ENCODE results near the gene THUMPD3. TPM values are rescaled to one million over a fixed set of nuclear protein-coding genes. Genes with fewer than 3 reads are reported as not detected.

THUMPD3 gene
- total RNA-seq, 1 donor from 2014 or later: 24.4 TPM

DNA sequence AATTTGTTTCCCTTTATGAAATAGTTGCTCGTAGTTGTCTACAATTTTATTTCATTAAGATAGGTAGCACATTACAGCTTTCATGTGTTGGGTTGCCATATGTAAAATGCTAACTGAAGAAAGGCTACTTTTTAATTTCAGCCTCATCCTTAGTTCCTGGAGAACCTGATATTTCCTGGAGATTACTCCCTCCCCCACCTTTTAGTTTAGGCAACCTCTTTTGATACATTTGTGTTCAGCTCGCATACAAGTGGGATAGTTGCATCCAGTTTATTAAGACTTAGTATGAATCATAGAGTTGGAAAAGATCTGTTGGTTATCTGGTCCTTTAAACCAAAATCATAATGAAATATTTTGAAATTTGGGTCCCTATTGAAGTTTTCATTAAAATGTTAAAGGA lies 40.6 kb downstream of the THUMPD3 start:
- Histone ChIP-seq H3K36me3 (no peaks in the 10 kb centered on the region), H3K4me3 (peak overlapping the region in 1 of 2 donors; percentile 20), H3K9me3 (no peaks in the 10 kb centered on the region), H3K27me3 (no peaks in the 10 kb centered on the region), H3K27ac (peak overlapping the region in 1 of 2 donors; percentile 7), H3K4me1 (peaks cover 15 to 69% of the 10 kb centered on the region in 2 donors)
- TF ChIP-seq, protein P1, sequence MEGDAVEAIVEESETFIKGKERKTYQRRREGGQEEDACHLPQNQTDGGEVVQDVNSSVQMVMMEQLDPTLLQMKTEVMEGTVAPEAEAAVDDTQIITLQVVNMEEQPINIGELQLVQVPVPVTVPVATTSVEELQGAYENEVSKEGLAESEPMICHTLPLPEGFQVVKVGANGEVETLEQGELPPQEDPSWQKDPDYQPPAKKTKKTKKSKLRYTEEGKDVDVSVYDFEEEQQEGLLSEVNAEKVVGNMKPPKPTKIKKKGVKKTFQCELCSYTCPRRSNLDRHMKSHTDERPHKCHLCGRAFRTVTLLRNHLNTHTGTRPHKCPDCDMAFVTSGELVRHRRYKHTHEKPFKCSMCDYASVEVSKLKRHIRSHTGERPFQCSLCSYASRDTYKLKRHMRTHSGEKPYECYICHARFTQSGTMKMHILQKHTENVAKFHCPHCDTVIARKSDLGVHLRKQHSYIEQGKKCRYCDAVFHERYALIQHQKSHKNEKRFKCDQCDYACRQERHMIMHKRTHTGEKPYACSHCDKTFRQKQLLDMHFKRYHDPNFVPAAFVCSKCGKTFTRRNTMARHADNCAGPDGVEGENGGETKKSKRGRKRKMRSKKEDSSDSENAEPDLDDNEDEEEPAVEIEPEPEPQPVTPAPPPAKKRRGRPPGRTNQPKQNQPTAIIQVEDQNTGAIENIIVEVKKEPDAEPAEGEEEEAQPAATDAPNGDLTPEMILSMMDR (IDR thresholded peaks at IDR 0.05): no peak
- no peak for DNase-seq (ENCODE audit: low spot score in 2 of 2)
- intact Hi-C loops (cut with DNase I): no loop called here

GRCh38 chr3:9404680-9405079 lies 41.8 kb downstream of the THUMPD3 start:
- intact Hi-C loops (cut with DNase I): no loop called here
- DNase-seq (ENCODE audit: low spot score in 2 of 2): no peak
- Histone ChIP-seq H3K27me3 (no peaks in the 10 kb centered on the region), H3K36me3 (no peaks in the 10 kb centered on the region), H3K4me1 (peaks cover 15 to 63% of the 10 kb centered on the region in 2 donors), H3K9me3 (no peaks in the 10 kb centered on the region), H3K4me3 (peak overlapping the region in 1 of 2 donors; percentile 20), H3K27ac (peak overlapping the region in 1 of 2 donors; percentile 14)
- TF ChIP-seq, protein P1 (IDR thresholded peaks at IDR 0.05): no peak

DNA sequence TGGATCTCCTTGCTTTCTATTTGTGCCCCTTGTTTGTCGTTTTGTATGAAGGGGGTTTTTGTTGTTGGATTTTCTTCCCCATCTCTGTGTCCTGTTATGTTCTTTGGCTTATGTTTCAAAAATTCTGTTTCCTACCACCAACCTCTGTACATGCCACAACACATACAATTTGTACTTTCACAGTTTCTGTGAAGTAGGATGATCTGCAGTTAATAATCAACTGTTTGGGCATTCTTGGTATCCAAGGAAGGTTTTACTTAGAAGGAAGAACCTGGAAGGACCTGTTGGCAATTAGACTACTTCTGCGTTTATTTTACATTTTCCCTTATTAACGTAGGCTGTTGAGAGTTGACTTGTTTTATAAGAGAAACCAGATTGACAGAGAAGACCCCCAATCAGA lies 42.9 kb downstream of the THUMPD3 start:
- Histone ChIP-seq H3K36me3 (no peaks in the 10 kb centered on the region), H3K27me3 (no peaks in the 10 kb centered on the region), H3K4me1 (peaks cover 12 to 61% of the 10 kb centered on the region in 2 donors), H3K9me3 (no peaks in the 10 kb centered on the region), H3K4me3 (no peak overlapping the region), H3K27ac (no peak overlapping the region)
- DNase-seq (ENCODE audit: low spot score in 2 of 2): no peak
- intact Hi-C loops (cut with DNase I): no loop called here
- TF ChIP-seq, protein P1 (IDR thresholded peaks at IDR 0.05): no peak

DNA sequence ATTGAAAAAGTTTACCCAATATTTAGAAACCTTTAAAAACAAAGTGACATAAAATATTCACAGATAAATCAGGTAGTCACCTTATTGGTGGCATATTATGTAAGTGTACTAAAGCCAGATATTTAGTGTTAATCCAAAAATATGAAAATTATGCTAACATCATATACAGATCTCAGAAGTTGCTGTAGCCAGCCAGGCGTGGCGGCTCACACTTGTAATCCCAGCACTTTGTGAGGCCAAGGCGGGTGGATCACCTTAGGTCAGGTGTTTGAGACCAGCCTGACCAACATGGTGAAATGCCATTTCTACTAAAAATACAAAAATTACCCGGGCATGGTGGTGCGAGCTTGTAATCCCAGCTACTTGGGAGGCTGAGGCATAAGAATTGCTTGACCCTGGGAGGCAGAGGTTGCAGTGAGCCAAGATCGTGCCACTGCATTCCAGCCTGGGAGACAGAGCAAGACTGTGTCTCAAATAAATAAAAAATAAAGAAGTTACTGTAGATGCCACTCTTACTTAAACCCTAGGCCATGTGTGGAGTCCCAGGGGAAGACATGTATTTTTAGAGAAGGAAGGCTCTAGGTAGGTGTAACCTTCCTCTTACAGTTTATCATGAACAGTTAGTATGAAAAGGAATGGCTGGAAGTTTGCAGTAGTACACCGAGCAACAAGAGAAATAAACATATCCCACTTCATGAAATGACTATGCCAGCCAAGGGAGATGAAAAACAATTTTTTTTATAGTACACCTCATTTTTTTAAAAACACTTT lies 44.2 kb downstream of the THUMPD3 start:
- H3K36me3 ChIP-seq: no peaks in the 10 kb centered on the region
- no peaks in the 10 kb centered on the region for H3K27me3 ChIP-seq
- H3K4me1 ChIP-seq: peaks cover 10 to 61% of the 10 kb centered on the region in 2 donors
- TF ChIP-seq, protein P1 (IDR thresholded peaks at IDR 0.05): no peak
- no peak for DNase-seq (ENCODE audit: low spot score in 2 of 2)
- intact Hi-C loops (cut with DNase I): no loop called here
- H3K4me3 ChIP-seq: no peak overlapping the region
- no peaks in the 10 kb centered on the region for H3K9me3 ChIP-seq
- H3K27ac ChIP-seq: peak overlapping the region in 1 of 2 donors; percentile 16

GRCh38 chr3:9408061-9408460 lies 45.2 kb downstream of the THUMPD3 start:
- intact Hi-C loops (cut with DNase I): no loop called here
- H3K4me1 ChIP-seq: peaks cover 8 to 60% of the 10 kb centered on the region in 2 donors
- H3K36me3 ChIP-seq: no peaks in the 10 kb centered on the region
- no peak overlapping the region for H3K4me3 ChIP-seq
- no peak overlapping the region for H3K27ac ChIP-seq
- TF ChIP-seq, protein P1 (IDR thresholded peaks at IDR 0.05): no peak
- DNase-seq (ENCODE audit: low spot score in 2 of 2): no peak
- H3K9me3 ChIP-seq: no peaks in the 10 kb centered on the region
- H3K27me3 ChIP-seq: no peaks in the 10 kb centered on the region

All from ascending aorta (tissue), 2 donors.